Measurements from ENCODE around the gene HOXB3. TPM values are rescaled to one million over a fixed set of nuclear protein-coding genes. Genes with fewer than 3 reads are reported as not detected.

HOXB3 gene
- total and polyA plus RNA-seq, 12 donors, result 2.3 to 28.8 (median 8.8) TPM

DNA sequence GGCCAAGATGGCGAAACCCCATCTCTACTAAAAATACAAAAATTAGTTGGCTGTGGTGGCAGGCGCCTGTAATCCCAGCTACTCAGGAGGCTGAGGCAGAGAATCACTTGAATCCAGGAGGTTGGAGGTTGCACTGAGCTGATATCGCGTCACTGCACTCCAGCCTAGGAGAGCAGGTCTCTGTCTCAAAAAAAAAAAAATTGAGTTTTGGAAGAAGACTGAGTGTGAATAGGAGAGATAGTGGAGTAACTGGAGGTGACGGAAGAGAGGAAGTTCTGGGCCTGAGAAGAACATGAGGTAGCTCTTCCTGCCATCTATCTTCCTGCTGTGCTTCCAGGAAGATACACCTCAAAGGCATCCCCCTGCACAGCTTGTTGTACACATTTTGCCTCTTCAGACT is 70.6 kb downstream of the HOXB3 start:
- 73 to 83% (median 77%) methylated on average over 5 of the region's 5 CpGs for WGBS, 4 donors
- no peak for TF ChIP-seq POLR2A (IDR thresholded peaks at IDR 0.05)
- Histone ChIP-seq H3K36me3 (replicated peaks in 1 of 2) (no peaks in the 10 kb centered on the region), H3K4me1 (replicated peaks in 1 of 2) (peaks cover 0 to 5% of the 10 kb centered on the region in 2 donors), H3K27me3 (no peaks in the 10 kb centered on the region), H3K4me3 (no peak overlapping the region), H3K27ac (no peak overlapping the region), H3K9me3 (replicated peaks in 1 of 3) (no peaks in the 10 kb centered on the region)
- intact Hi-C loops (cut with DNase I), result no loop called here
- no peak for DNase-seq

DNA sequence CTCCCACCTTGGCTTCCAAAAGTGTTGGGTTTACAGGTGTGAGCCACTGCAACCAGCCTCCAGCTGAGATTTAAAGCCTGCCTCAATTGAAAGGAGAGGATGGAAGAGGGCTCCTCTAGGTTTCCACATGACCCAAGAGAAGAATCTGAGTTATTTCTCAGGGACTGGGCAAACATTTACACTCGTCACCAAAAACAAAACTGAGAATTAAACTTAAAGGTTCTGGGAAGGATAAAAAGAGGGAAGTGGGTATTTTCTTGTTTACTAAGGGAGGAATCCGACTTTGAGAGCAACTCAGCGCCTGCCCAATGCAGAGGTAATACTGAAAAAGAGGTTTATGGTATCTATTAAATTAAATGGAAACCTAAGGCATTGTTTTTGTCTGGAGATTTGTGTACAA is 72.6 kb downstream of the HOXB3 start:
- TF ChIP-seq, protein P1, sequence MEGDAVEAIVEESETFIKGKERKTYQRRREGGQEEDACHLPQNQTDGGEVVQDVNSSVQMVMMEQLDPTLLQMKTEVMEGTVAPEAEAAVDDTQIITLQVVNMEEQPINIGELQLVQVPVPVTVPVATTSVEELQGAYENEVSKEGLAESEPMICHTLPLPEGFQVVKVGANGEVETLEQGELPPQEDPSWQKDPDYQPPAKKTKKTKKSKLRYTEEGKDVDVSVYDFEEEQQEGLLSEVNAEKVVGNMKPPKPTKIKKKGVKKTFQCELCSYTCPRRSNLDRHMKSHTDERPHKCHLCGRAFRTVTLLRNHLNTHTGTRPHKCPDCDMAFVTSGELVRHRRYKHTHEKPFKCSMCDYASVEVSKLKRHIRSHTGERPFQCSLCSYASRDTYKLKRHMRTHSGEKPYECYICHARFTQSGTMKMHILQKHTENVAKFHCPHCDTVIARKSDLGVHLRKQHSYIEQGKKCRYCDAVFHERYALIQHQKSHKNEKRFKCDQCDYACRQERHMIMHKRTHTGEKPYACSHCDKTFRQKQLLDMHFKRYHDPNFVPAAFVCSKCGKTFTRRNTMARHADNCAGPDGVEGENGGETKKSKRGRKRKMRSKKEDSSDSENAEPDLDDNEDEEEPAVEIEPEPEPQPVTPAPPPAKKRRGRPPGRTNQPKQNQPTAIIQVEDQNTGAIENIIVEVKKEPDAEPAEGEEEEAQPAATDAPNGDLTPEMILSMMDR (IDR thresholded peaks at IDR 0.05), result no peak
- TF ChIP-seq POLR2A (IDR thresholded peaks at IDR 0.05), result no peak
- Histone ChIP-seq H3K9me3 (replicated peaks in 1 of 3) (no peaks in the 10 kb centered on the region), H3K27me3 (no peaks in the 10 kb centered on the region), H3K4me3 (no peak overlapping the region), H3K4me1 (replicated peaks in 1 of 2) (peaks cover 0 to 5% of the 10 kb centered on the region in 2 donors), H3K27ac (no peak overlapping the region), H3K36me3 (replicated peaks in 1 of 2) (no peaks in the 10 kb centered on the region)
- no peak for DNase-seq
- intact Hi-C loops (cut with DNase I), result no loop called here
- WGBS, 4 donors, result 45 to 50% (median 46%) methylated on average over 3 of the region's 3 CpGs

DNA sequence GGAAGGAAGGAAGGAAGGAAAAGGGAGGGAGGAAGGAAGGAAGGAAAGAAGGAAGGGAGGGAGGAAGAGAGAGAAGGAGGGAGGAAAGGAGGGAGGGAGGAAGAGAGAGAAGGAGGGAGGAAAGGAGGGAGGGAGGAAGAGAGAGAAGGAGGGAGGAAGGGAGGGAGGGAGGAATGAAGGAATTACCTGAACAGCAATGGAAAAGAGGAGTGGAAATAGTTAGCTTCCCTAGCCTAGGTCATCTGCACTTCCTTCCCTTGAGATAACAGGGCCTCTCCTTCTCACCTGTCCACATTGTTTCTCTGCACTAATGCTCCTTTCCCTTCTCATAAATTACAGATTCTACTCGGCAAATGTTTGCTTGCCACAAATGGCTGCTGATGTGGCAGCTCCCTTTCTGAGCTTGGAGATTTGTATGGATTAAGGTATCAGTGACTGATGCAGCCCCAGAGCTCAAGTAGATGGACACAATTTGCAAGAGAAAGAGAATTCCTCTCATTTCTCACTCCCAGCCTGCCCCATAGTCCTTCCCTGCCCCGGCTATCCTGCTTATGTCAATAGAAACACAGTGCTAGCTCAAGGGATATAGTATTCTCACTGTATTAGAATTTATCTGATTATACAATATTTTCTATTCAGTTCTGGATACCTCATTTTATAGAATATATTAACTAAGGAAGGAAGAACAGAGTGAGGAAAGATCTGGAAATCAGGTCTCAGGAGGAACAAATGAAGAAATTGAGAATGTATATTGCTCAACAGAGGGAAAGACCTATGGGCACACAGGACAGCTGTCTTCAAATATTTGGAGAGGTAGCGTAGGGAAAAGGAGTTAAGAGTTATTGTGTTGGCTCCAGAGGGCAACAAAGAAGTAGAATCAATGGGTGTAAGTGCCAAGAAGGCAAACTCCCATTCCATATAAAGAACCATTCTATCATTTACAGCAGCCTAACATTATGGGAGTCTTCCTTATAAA is 73.8 kb downstream of the HOXB3 start:
- no peak for TF ChIP-seq POLR2A (IDR thresholded peaks at IDR 0.05)
- TF ChIP-seq, protein P1 (IDR thresholded peaks at IDR 0.05), result no peak
- no peaks in the 10 kb centered on the region for H3K4me1 ChIP-seq (replicated peaks in 1 of 2)
- no peaks in the 10 kb centered on the region for H3K27me3 ChIP-seq
- intact Hi-C loops (cut with DNase I), result no loop called here
- DNase-seq, result no peak
- H3K9me3 ChIP-seq (replicated peaks in 1 of 3), result no peaks in the 10 kb centered on the region
- 81 to 89% (median 86%) methylated on average over 3 of the region's 3 CpGs for WGBS, 4 donors
- no peaks in the 10 kb centered on the region for H3K36me3 ChIP-seq (replicated peaks in 1 of 2)
- no peak overlapping the region for H3K4me3 ChIP-seq
- no peak overlapping the region for H3K27ac ChIP-seq

DNA sequence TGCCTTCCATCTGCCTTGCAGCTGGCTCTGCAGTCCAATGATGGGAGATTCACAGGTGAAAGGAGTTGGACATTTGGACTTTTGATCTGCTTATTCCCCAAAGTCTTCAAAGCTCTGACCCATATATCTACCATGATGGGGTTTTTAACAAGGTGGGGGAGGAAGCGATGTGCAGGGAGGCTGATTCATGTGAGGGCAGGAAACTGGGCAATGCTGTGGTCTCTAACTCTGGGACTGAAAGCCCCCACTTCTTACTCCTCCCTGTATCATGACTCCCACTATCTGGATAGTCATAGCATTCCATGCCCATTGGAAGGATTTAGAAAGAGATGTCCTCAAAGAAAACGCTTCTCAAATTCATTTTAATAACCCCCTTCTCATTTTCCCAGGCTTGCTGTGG is 75.6 kb downstream of the HOXB3 start:
- Histone ChIP-seq H3K4me1 (replicated peaks in 1 of 2) (no peaks in the 10 kb centered on the region), H3K9me3 (replicated peaks in 1 of 3) (no peaks in the 10 kb centered on the region), H3K4me3 (no peak overlapping the region), H3K27ac (no peak overlapping the region), H3K27me3 (no peaks in the 10 kb centered on the region), H3K36me3 (replicated peaks in 1 of 2) (no peaks in the 10 kb centered on the region)
- TF ChIP-seq, protein P1 (IDR thresholded peaks at IDR 0.05), result no peak
- TF ChIP-seq POLR2A (IDR thresholded peaks at IDR 0.05), result no peak
- DNase-seq, result no peak
- 78 to 89% (median 85%) methylated on average over 2 of the region's 2 CpGs for WGBS, 4 donors
- intact Hi-C loops (cut with DNase I), result no loop called here
